A549 (cell line): Measurements from ENCODE around the gene BCL2L2.

Experiments used
- BHLHE40 ChIP-seq: IDR thresholded peaks from 2 replicates; pipeline ENCODE4 v1.6.1; 2012; ENCODE audit warnings: low read depth, low read length, inconsistent platforms
- CTCF ChIP-seq: fragments of >200 bp; sonication (Bioruptor Twin); formaldehyde crosslinking; IDR thresholded peaks from 3 replicates; pipeline ENCODE4 v1.5.1; 2016
- KDM5A ChIP-seq: fragments of 200-600 bp; sonication (generic); IDR thresholded peaks from 2 replicates; pipeline ENCODE4 v1.6.1; 2016; ENCODE audit warnings: antibody characterized with exemption, mild to moderate bottlenecking
- POLR2AphosphoS2 ChIP-seq: conservative IDR thresholded peaks from 2 replicates; pipeline ENCODE4 v1.6.1; 2012; ENCODE audit warnings: low read length, improper control_type of control experiment, inconsistent platforms
- RAD21 ChIP-seq, 2 experiments: fragments of >200 bp in 1 of 2; sonication (Bioruptor Twin) in 1 of 2; formaldehyde crosslinking in 1 of 2; IDR thresholded peaks in 1 of 2; conservative IDR thresholded peaks in 1 of 2; 2 replicates in 1 of 2; 3 replicates in 1 of 2; pipeline ENCODE4 v1.6.1; 2012 to 2018; ENCODE audit warnings: inconsistent platforms in 1 of 2

DNA sequence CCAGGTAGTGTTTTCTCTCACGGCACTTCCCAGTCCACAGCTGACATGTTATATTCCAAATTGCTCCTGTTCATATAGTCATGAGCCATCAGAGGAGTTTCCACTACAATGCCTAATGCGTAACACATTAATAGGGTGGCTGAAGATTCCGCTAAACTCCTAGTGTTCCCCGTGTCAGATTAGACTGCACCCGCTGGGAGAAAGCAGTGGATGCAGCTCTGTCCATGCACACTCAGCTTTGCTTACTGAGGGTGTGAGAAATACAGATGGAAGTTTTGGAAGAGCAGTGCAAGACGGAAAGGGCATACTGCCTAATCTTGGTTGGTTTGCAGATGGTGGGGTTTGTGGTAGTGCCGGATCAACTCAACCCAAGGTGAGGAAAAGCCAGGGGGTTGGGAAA, 9.5 kb upstream of the BCL2L2 start:
- no peak for TF ChIP-seq CTCF
- no peak for TF ChIP-seq RAD21 (conservative IDR thresholded peaks at IDR 0.05 in 1 of 2, IDR thresholded peaks at IDR 0.05 in 1 of 2)
- TF ChIP-seq KDM5A: no peak
- TF ChIP-seq POLR2AphosphoS2: no peak
- TF ChIP-seq BHLHE40: no peak
